ENCODE measurements around the gene RTN3. TPM values are rescaled to one million over a fixed set of nuclear protein-coding genes. Genes with fewer than 3 reads are reported as not detected.

RTN3 gene
- total RNA-seq, 1 experiment from 2014 or later = 95.0 TPM

DNA sequence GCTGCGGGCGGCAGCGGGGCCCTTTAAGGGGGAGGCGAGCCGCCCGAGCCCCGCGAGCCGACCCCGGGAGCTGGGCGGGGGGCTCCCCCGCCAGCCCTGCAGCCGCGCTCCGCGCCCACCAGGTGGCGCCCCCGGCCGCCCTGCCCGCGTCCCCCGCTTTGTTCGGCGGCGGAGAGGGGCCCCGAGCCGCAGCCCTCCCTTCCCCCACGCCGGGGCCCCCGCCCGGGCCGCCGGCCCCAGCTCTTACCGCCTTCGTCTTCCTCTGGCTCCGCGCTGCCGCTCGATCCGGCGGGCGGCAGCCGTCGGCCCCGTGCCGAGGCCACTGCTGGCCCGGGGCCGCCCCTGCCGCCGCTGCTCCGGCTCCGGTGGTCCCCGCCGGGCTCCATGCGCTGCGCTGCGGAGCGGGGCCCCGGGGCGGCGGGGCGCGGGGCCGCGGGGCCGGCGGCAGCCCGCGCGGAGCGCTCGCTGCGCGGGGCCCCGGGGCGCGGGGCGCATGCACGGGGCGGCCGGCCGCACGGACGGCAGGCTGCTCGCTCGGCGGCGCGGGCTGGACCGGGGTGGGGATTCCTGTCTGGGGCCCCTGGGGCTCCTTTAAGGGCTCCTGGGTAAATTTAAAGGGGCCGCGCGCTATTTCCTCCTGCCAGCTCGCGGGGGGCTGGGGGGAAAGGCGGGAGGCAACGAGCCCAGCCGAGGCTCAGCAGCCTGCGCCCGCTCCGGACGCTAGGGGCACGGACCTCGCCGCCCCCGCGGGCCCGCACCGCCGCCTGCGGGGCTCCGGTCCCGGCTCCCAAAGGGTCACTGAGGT, 87.1 kb downstream of the RTN3 start, which contains the start of gene ZFTA (continued):
- TF ChIP-seq, protein P1, sequence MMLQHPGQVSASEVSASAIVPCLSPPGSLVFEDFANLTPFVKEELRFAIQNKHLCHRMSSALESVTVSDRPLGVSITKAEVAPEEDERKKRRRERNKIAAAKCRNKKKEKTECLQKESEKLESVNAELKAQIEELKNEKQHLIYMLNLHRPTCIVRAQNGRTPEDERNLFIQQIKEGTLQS (IDR thresholded peaks at IDR 0.05) = no peak
- TF ChIP-seq POLR2A (IDR thresholded peaks at IDR 0.05; ENCODE audit: borderline replicate concordance, extremely low read depth, insufficient read depth, insufficient read length) = no peak
- TF ChIP-seq SP1 (IDR thresholded peaks at IDR 0.05; ENCODE audit: low read depth) = no peak
- TF ChIP-seq FOSL1 (IDR thresholded peaks at IDR 0.05; ENCODE audit: low read depth) = no peak
- TF ChIP-seq EZH2 (IDR thresholded peaks at IDR 0.05) = no peak
- TF ChIP-seq EGR1 (IDR thresholded peaks at IDR 0.05; ENCODE audit: low read depth) = no peak
- TF ChIP-seq CEBPB (IDR thresholded peaks at IDR 0.05; ENCODE audit: low read depth) = no peak
- TF ChIP-seq EZH2phosphoT487 (IDR thresholded peaks at IDR 0.05; ENCODE audit: borderline replicate concordance) = no peak
- TF ChIP-seq POLR2AphosphoS5 (IDR thresholded peaks at IDR 0.05; ENCODE audit: low read depth, low read length) = no peak
- no peak for TF ChIP-seq CBX3 (IDR thresholded peaks at IDR 0.05; ENCODE audit: low read depth)
- no peak for TF ChIP-seq SRF (IDR thresholded peaks at IDR 0.05; ENCODE audit: low read depth)
- TF ChIP-seq JUND (IDR thresholded peaks at IDR 0.05) = no peak

DNA sequence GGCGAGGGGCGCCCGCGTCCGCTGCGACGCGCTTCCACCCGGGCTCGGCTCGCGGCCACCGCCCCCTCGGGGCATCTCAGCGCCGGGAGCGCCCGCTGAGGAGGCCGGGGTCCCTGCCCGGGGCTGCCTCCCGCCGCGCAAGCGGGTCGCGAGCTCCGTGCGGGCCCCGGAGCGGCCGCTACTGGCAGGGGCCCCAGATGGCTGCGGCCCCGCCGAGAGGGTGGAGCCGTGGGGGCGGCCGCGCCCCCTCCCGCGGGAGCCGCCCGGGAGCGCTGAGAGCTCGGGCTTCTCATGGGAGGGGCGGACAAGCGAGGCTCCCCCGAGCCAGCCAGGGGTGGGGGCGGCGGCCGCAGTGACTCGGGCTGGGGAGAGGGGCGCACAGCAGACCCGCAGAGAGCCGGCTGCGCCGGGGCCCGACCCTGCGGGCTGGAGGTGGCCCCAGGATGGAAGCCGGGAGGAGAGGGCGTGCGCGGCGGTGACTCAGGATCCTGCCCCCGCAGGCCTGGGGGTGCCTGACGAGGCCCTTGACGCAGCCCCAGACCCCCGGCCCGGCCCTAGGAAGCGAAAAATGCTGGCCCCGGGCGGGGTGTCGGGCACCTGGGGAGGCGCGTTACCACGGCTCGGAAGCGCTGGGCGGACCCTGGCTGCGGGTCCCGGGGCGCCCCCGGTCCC, 87.9 kb downstream of the RTN3 start:
- ChIA-PET POLR2A (no interaction called here), CTCF (interaction anchor here (1.4 to 2.7 kb wide), 3 partner anchors 67 to 176 kb away, joined by 3 to 20 read pairs (median 8); no protein-coding TSS in a partner anchor), RAD21 (ENCODE audit: low non-redundant PET in 1 of 2, low total read pairs in 2 of 2, uncharacterized antibody in 2 of 2, unreplicated experiment in 2 of 2) (interaction anchor here in 1 of 2 experiments (1.1 kb wide), 1 partner anchor 45 kb away, joined by 3 read pairs; no protein-coding TSS in a partner anchor)
- no peaks in the 10 kb centered on the region for H3K9me3 ChIP-seq (ENCODE audit: control insufficient read depth in 1 of 2, insufficient read depth in 1 of 2, low read depth in 1 of 2, low read length in 2 of 2)
- H4K20me1 ChIP-seq (ENCODE audit: insufficient read depth) = peaks cover 9% of the 10 kb centered on the region; the same call in 1 of the 2 replicates
- H3K9me2 ChIP-seq (ENCODE audit: insufficient read depth) = no peaks in the 10 kb centered on the region
- peak overlapping the region; percentile 78 to 88 for H3K4me3 ChIP-seq (replicated peaks in 1 of 2; ENCODE audit: low read depth in 1 of 2, low read length in 2 of 2)
- peak overlapping the region; percentile 60 for H3K9ac ChIP-seq (ENCODE audit: low read length)
- H3K4me1 ChIP-seq (ENCODE audit: control insufficient read depth in 1 of 2, insufficient read depth in 2 of 2, low read length in 2 of 2) = peaks cover 14 to 29% of the 10 kb centered on the region in 2 experiments
- ATAC-seq (peak; percentile 67), DNase-seq (ENCODE audit: low read depth, low spot score) (no peak)
- peak overlapping the region; percentile 90 for H3K27ac ChIP-seq (ENCODE audit: low read depth, low read length)
- no peak overlapping the region for H2AFZ ChIP-seq (ENCODE audit: low read depth, low read length, poor library complexity, severe bottlenecking)
- intact Hi-C loops (cut with micrococcal nuclease) = loop anchor here (2.0 to 5.0 kb wide), 2 partner anchors 68 to 378 kb away; no protein-coding TSS in a partner anchor
- H3K36me3 ChIP-seq (ENCODE audit: control insufficient read depth in 1 of 2, insufficient read depth in 2 of 2, low read length in 2 of 2) = peaks cover 0 to 4% of the 10 kb centered on the region in 2 experiments; a peak in 1 of 4 replicates
- H3K4me2 ChIP-seq (ENCODE audit: low read length) = peak overlapping the region; percentile 79
- peaks cover 21% of the 10 kb centered on the region for H3K79me2 ChIP-seq (ENCODE audit: insufficient read depth, low read length)
- BruUV-seq (replicated peaks) = no TSS peak
- no peaks in the 10 kb centered on the region for H3K27me3 ChIP-seq (ENCODE audit: insufficient read depth, low read length)
- TF ChIP-seq RAD21 (IDR thresholded peaks at IDR 0.05; ENCODE audit: low read depth) (no peak), YY1 (IDR thresholded peaks at IDR 0.05; ENCODE audit: extremely low read depth, insufficient replicate concordance, low read depth, low read length) (no peak), SIN3A (IDR thresholded peaks at IDR 0.05; ENCODE audit: low read depth) (no peak), JUND (IDR thresholded peaks at IDR 0.05) (no peak), ELF1 (IDR thresholded peaks at IDR 0.05; ENCODE audit: borderline replicate concordance, low read depth) (no peak), EGR1 (IDR thresholded peaks at IDR 0.05; ENCODE audit: low read depth) (peak; percentile 62), SRF (IDR thresholded peaks at IDR 0.05; ENCODE audit: low read depth) (no peak), EZH2phosphoT487 (IDR thresholded peaks at IDR 0.05; ENCODE audit: borderline replicate concordance) (no peak)
- TF ChIP-seq, protein P2, sequence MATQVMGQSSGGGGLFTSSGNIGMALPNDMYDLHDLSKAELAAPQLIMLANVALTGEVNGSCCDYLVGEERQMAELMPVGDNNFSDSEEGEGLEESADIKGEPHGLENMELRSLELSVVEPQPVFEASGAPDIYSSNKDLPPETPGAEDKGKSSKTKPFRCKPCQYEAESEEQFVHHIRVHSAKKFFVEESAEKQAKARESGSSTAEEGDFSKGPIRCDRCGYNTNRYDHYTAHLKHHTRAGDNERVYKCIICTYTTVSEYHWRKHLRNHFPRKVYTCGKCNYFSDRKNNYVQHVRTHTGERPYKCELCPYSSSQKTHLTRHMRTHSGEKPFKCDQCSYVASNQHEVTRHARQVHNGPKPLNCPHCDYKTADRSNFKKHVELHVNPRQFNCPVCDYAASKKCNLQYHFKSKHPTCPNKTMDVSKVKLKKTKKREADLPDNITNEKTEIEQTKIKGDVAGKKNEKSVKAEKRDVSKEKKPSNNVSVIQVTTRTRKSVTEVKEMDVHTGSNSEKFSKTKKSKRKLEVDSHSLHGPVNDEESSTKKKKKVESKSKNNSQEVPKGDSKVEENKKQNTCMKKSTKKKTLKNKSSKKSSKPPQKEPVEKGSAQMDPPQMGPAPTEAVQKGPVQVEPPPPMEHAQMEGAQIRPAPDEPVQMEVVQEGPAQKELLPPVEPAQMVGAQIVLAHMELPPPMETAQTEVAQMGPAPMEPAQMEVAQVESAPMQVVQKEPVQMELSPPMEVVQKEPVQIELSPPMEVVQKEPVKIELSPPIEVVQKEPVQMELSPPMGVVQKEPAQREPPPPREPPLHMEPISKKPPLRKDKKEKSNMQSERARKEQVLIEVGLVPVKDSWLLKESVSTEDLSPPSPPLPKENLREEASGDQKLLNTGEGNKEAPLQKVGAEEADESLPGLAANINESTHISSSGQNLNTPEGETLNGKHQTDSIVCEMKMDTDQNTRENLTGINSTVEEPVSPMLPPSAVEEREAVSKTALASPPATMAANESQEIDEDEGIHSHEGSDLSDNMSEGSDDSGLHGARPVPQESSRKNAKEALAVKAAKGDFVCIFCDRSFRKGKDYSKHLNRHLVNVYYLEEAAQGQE (IDR thresholded peaks at IDR 0.05; ENCODE audit: low read depth) = no peak
- TF ChIP-seq, protein P3, sequence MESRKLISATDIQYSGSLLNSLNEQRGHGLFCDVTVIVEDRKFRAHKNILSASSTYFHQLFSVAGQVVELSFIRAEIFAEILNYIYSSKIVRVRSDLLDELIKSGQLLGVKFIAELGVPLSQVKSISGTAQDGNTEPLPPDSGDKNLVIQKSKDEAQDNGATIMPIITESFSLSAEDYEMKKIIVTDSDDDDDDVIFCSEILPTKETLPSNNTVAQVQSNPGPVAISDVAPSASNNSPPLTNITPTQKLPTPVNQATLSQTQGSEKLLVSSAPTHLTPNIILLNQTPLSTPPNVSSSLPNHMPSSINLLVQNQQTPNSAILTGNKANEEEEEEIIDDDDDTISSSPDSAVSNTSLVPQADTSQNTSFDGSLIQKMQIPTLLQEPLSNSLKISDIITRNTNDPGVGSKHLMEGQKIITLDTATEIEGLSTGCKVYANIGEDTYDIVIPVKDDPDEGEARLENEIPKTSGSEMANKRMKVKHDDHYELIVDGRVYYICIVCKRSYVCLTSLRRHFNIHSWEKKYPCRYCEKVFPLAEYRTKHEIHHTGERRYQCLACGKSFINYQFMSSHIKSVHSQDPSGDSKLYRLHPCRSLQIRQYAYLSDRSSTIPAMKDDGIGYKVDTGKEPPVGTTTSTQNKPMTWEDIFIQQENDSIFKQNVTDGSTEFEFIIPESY (IDR thresholded peaks at IDR 0.05; ENCODE audit: extremely low read depth, insufficient replicate concordance, low read length) = no peak
- TF ChIP-seq, protein P1 (IDR thresholded peaks at IDR 0.05) = no peak
